GM19035 (cell line): Measurements from ENCODE around the gene UCHL5.
A peak's percentile ranks its signal among the peaks of the same experiment; 100 is the strongest.
"Not testable (repeated sequence)": the region's sequence is repeated elsewhere in the genome, so short reads cannot be mapped to it uniquely, and the experiment has no call there.

Experiments used
- ATAC-seq: cut with Tn5 transposase; IDR thresholded peaks from one replicate; pipeline ENCODE4 v1.9.1; 2021; ENCODE audit not compliant: unreplicated experiment

The UCHL5 gene

GRCh38 chr1:193066606-193067005 lies 7.4 kb upstream of the UCHL5 start:
- ATAC-seq: no peak

GRCh38 chr1:193065954-193066353 lies 6.8 kb upstream of the UCHL5 start:
- no peak for ATAC-seq

- ATAC-seq: no peak
Observed at GRCh38 chr1:193062698-193063463, 3.7 kb upstream of the UCHL5 start.

- ATAC-seq: no peak
Observed at GRCh38 chr1:193060938-193061337, 1.8 kb upstream of the UCHL5 start.

- ATAC-seq: no peak
Observed at GRCh38 chr1:193060406-193060805, 1.2 kb upstream of the UCHL5 start.

- ATAC-seq: no peak
Observed at GRCh38 chr1:193060115-193060403, 899 bp upstream of the UCHL5 start.

- ATAC-seq: peak; percentile 46
Observed at GRCh38 chr1:193058529-193059281, 455 bp downstream of the UCHL5 start.

GRCh38 chr1:193054169-193054675 lies 4.9 kb downstream of the UCHL5 start:
- no peak for ATAC-seq

GRCh38 chr1:193048913-193049312 lies 10.2 kb downstream of the UCHL5 start:
- not testable (repeated sequence) for ATAC-seq

- no peak for ATAC-seq
Observed at GRCh38 chr1:193042766-193043691, 16.1 kb downstream of the UCHL5 start.

- no peak for ATAC-seq
Observed at GRCh38 chr1:193040011-193040410, 19.1 kb downstream of the UCHL5 start.

- ATAC-seq: no peak
Observed at GRCh38 chr1:193036337-193037047, 22.7 kb downstream of the UCHL5 start.

- ATAC-seq: no peak
Observed at GRCh38 chr1:193033610-193034009, 25.6 kb downstream of the UCHL5 start.

GRCh38 chr1:193032643-193033427 lies 26.3 kb downstream of the UCHL5 start:
- not testable (repeated sequence) for ATAC-seq

- no peak for ATAC-seq
Observed at GRCh38 chr1:193031431-193031830, 27.7 kb downstream of the UCHL5 start.

- ATAC-seq: no peak
Observed at GRCh38 chr1:193030280-193030679, 28.9 kb downstream of the UCHL5 start.

GRCh38 chr1:193025218-193025617 lies 33.9 kb downstream of the UCHL5 start:
- ATAC-seq: no peak

- peak; percentile 78 for ATAC-seq
Observed at GRCh38 chr1:193019442-193020026, 39.6 kb downstream of the UCHL5 start.

- ATAC-seq: no peak
Observed at GRCh38 chr1:193016788-193017187, 42.4 kb downstream of the UCHL5 start.
